ENCODE data around the gene SLC6A19.

Gene SLC6A19

DNA sequence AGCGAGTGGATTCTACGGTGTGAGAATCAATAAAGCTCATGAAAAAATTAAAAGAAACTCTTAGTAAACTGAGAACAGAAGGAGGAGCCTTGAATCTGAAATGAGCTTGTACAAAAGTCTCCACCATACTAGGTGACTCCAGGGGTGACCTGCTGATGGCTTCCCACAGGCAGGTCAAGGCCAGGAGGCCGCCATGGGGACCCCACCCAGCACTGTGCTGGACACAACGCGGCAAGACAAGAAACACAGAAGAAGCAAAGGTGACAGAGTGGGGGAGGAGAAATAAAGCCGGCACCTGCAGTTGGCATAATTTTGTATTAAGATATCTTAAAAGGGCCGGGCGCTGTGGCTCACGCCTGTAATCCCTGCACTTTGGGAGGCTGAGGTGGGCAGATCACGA, 12.1 kb upstream of the SLC6A19 start:
- peaks cover 37% of the 10 kb centered on the region for H3K27me3 Mint-ChIP-seq
- no peak overlapping the region for H3K27ac Mint-ChIP-seq
- H3K4me3 Mint-ChIP-seq = no peak overlapping the region
- H3K36me3 Mint-ChIP-seq = no peaks in the 10 kb centered on the region
- CTCF ChIA-PET = no interaction called here
- H3K9me3 Mint-ChIP-seq = no peaks in the 10 kb centered on the region
- DNase-seq = no peak
- H3K4me1 Mint-ChIP-seq = no peaks in the 10 kb centered on the region

DNA sequence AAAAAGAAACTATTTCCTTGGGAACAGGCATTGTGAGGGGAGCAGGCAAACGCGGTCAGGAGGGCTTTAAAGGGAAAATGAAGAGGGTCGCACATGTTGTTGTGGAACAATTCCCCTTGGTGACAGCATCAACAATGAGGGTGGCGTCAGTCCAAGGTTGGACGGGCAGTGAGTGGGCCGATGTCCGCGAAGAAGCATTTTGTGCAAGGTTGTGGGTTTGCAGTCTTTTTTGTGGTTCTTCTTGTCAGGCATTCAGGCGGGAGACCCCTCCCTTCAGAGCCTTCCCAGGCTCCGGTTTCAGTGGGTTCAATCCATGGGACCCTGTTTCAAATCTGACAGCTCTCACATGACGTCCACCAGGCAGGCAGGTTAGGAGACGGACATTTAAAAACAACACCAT, 11.1 kb upstream of the SLC6A19 start:
- H3K36me3 Mint-ChIP-seq = no peaks in the 10 kb centered on the region
- peaks cover 37% of the 10 kb centered on the region for H3K27me3 Mint-ChIP-seq
- no peak for DNase-seq
- H3K4me3 Mint-ChIP-seq = no peak overlapping the region
- no peaks in the 10 kb centered on the region for H3K9me3 Mint-ChIP-seq
- no peak overlapping the region for H3K27ac Mint-ChIP-seq
- H3K4me1 Mint-ChIP-seq = no peaks in the 10 kb centered on the region
- CTCF ChIA-PET = interaction anchor here (0.5 kb wide), 1 partner anchor 86 kb away, joined by 3 read pairs; no protein-coding TSS in a partner anchor

DNA sequence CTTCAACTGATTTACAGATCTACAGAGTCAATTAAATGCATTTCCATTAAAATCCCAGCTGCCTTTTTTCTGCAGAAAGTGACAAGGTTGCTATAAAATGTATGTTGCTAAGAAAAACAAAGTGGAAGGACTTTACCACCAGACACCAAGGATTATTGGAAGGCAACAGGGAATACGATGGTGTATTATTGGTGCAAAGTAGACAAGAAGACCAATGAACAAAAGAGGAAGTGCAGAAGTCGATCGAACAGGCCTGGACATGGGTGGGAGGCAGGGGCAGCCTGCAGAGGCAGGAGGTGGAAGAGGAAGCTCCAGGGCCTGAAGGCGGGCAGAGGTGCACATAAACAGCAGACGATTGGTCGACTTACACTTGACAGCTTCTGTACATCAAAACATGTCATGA, 10.6 kb upstream of the SLC6A19 start:
- H3K27ac Mint-ChIP-seq = no peak overlapping the region
- H3K4me3 Mint-ChIP-seq = no peak overlapping the region
- no peaks in the 10 kb centered on the region for H3K9me3 Mint-ChIP-seq
- CTCF ChIA-PET = interaction anchor here (0.5 kb wide), 1 partner anchor 86 kb away, joined by 3 read pairs; no protein-coding TSS in a partner anchor
- H3K27me3 Mint-ChIP-seq = peaks cover 37% of the 10 kb centered on the region
- DNase-seq = no peak
- H3K36me3 Mint-ChIP-seq = no peaks in the 10 kb centered on the region
- H3K4me1 Mint-ChIP-seq = no peaks in the 10 kb centered on the region

DNA sequence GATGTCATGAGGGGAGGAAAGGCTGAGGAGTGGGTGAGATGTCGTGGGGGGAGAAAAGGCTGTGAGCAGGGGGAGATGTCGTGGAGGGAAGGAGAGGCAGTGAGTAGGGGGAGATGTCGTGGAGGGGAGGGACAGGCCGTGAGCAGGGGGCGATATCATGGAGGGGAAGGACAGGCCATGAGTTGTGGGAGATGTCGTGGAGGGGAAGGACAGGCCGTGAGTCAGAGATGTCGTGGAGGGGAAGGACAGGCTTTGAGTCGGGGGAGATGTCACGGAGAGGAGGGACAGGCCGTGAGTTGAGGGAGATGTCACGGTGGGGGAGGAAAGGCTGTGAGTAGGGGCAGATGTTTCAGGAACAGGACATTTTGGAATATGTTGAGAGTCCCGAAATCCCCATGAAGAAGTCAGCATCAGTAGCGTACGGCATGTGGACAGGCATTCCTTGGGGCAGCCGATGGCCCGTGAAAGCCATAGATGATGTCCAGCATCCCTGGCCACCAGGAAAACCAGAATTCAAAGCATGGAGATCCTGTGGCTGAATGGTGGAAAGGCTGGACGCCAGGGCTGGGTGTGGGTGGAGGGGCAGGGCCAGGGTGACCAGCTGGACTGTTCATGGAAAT, 8.3 kb upstream of the SLC6A19 start:
- no peak for DNase-seq
- H3K4me3 Mint-ChIP-seq = no peak overlapping the region

DNA sequence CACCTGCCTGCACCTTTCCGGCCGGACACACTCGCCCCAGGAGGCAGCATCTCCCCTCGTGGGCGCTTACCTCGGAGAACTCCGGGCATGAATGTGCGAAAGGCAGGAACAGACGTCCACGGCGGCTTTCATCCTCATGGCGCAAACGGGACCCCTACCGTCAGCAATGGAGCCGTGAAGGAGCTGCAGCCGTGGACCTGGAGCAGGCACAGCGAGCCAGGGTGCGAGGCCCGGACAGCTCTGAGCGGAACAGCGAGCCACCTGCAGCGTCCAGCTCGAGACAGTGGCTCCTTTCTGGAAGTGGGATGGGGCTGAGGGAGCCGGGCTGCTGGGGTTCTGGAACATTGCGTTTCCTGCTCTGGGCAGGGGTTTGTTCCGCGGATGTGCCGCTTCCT, 7.8 kb upstream of the SLC6A19 start:
- H3K36me3 Mint-ChIP-seq = no peaks in the 10 kb centered on the region
- CTCF ChIA-PET = no interaction called here
- no peaks in the 10 kb centered on the region for H3K9me3 Mint-ChIP-seq
- no peak for DNase-seq
- no peak overlapping the region for H3K4me3 Mint-ChIP-seq
- H3K4me1 Mint-ChIP-seq = no peaks in the 10 kb centered on the region
- H3K27me3 Mint-ChIP-seq = peaks cover 39% of the 10 kb centered on the region
- H3K27ac Mint-ChIP-seq = no peak overlapping the region

More for the DNA sequence above, 8.3 kb upstream of the SLC6A19 start:
- Mint-ChIP-seq H3K27me3 (peaks cover 39% of the 10 kb centered on the region), H3K4me1 (no peaks in the 10 kb centered on the region), H3K9me3 (no peaks in the 10 kb centered on the region), H3K27ac (no peak overlapping the region), H3K36me3 (no peaks in the 10 kb centered on the region)
- CTCF ChIA-PET = no interaction called here

DNA sequence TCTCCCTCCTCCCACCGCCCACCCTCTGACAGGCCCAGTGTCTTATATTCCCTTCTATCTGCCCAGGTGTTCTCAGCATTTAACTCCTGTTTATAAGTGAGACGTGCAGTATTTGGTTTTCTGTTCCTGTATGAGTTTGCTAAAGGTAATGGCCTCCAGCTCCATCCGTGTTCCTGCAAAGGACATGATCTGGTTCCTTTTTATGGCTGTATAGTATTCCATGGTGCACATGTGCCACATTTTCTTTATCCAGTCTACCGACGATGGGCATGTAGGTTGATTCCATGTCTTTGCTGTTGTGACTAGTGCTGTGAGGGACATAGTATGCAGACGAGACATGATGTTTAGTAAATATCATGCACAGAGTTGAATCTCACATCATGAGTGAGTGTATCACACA, 7.0 kb upstream of the SLC6A19 start:
- Mint-ChIP-seq H3K27me3 (peaks cover 39% of the 10 kb centered on the region), H3K27ac (no peak overlapping the region), H3K36me3 (no peaks in the 10 kb centered on the region), H3K4me3 (no peak overlapping the region), H3K4me1 (no peaks in the 10 kb centered on the region), H3K9me3 (no peaks in the 10 kb centered on the region)
- DNase-seq = no peak
- CTCF ChIA-PET = no interaction called here

DNA sequence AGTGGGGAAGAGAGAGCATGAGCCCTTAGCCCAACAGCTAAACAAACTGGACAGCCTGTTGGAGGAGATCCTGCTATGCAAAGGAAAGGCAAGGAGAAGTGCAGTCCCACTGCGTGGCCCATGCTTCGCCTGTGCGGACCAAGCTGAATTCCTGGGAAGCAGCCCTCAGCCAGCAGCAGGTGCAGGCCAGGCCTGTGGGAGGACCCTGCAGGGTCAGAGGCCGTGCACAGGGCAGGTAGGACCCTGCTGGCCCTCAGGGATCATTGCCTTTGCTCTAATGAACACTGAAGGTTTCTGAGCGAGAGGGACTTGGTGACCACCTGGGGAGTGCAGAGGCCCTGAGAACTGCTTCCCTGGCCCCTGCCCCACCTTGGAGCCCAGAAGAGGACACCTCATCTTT, 6.0 kb upstream of the SLC6A19 start:
- CTCF ChIA-PET = no interaction called here
- Mint-ChIP-seq H3K36me3 (no peaks in the 10 kb centered on the region), H3K4me1 (no peaks in the 10 kb centered on the region), H3K27ac (no peak overlapping the region), H3K4me3 (no peak overlapping the region), H3K9me3 (no peaks in the 10 kb centered on the region), H3K27me3 (peaks cover 34% of the 10 kb centered on the region)
- no peak for DNase-seq

DNA sequence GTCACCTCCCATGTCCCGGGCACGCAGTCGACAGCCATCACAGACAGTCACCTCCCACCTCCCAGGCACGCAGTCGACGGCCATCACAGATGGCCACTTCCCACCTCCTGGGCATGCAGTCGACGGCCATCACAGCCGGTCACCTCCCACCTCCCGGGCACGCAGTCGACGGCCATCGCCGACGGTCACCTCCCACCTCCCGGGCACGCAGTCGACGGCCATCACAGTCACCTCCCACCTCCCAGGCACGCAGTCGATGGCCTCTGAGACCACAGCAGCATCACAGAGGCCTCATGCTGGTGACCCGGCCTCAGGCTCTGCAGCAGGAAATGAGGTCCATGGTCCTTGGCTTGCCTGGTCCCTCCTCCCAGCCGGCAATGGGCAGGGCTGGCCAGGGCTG, 5.5 kb upstream of the SLC6A19 start:
- Mint-ChIP-seq H3K4me1 (no peaks in the 10 kb centered on the region), H3K27ac (no peak overlapping the region), H3K9me3 (no peaks in the 10 kb centered on the region), H3K36me3 (no peaks in the 10 kb centered on the region), H3K27me3 (peaks cover 33% of the 10 kb centered on the region), H3K4me3 (no peak overlapping the region)
- CTCF ChIA-PET = no interaction called here
- no peak for DNase-seq

DNA sequence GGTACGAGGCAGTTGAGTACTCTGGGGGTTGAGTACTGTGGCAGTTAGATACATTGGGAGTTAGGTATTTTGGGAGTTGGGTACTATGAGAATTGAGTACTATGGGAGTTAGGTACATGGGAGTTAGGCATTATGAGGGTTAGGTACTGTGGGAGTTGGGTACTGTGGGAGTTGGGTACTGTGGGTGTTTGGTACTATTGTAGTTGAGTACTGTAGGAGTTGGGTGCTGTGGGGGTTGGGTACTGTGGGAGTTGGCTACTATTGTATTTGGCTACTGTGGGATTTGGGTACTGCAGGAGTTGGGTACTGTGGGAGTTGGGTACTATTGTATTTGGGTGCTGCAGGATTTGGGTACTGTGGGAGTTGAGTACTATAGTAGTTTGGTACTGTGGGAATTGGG, 4.8 kb upstream of the SLC6A19 start:
- Mint-ChIP-seq H3K4me1 (no peaks in the 10 kb centered on the region), H3K9me3 (no peaks in the 10 kb centered on the region), H3K27me3 (peaks cover 31% of the 10 kb centered on the region), H3K27ac (no peak overlapping the region), H3K36me3 (no peaks in the 10 kb centered on the region), H3K4me3 (no peak overlapping the region)
- DNase-seq = no peak
- CTCF ChIA-PET = no interaction called here

DNA sequence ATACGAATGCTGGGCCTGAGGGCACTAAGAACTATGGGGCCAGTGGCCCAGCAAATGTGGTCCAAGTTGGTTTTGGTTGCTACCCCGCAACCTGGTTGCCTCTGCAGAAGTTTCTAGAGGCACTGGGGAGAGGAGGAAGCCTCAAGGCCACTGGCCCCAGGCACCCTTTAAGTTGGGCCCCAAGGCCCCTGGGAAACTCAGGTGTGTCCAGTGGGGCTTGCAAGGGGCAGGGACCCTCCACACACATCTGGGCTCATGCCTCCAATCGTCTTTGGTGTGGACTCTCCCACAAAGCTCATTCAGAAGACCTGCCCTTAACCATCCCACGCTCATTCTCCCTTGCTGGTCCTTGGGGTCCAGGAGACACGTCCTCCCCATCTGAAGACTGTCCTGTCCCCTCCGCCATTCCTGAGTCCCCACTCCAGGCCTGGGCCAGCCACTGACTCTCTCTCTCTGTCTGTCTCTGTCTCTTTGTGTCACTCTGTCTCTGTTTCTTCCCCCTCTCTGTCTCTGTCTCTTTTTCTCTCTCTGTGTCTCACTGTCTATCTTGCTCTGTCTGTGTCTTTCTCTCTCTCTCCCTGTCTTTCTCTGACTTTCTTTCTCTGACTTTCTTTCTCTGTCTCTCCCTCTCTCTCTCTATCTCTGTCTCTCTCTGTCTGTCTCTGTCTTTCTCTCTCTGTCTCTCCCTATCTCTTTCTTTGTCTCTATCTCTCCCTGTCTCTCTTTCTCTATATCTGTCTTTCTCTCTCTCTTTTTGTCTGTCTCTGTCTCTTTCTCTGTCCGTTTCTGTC, 3.3 kb upstream of the SLC6A19 start:
- Mint-ChIP-seq H3K4me3 (no peak overlapping the region), H3K9me3 (no peaks in the 10 kb centered on the region), H3K36me3 (no peaks in the 10 kb centered on the region), H3K27ac (no peak overlapping the region), H3K27me3 (peaks cover 24% of the 10 kb centered on the region), H3K4me1 (no peaks in the 10 kb centered on the region)
- no peak for DNase-seq
- CTCF ChIA-PET = no interaction called here

DNA sequence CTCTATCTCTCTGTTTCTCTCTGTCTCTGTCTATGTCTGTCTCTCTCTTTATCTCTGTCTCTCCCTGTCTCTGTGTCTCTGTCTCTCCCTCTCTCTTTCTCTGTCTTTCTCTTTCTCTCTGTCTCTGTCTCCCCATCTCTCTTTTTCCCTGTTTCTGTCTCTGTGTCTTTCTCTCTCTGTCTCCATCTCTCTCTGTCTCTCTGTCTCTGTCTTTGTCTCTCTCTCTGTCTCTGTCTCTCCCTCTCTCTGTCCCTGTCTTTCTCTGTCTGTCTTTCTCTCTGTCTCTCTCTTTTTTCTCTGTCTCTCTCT, 2.1 kb upstream of the SLC6A19 start:
- Mint-ChIP-seq H3K36me3 (no peaks in the 10 kb centered on the region), H3K27me3 (peaks cover 19% of the 10 kb centered on the region), H3K27ac (no peak overlapping the region), H3K4me1 (no peaks in the 10 kb centered on the region), H3K4me3 (no peak overlapping the region), H3K9me3 (no peaks in the 10 kb centered on the region)
- no peak for DNase-seq
- CTCF ChIA-PET = no interaction called here

DNA sequence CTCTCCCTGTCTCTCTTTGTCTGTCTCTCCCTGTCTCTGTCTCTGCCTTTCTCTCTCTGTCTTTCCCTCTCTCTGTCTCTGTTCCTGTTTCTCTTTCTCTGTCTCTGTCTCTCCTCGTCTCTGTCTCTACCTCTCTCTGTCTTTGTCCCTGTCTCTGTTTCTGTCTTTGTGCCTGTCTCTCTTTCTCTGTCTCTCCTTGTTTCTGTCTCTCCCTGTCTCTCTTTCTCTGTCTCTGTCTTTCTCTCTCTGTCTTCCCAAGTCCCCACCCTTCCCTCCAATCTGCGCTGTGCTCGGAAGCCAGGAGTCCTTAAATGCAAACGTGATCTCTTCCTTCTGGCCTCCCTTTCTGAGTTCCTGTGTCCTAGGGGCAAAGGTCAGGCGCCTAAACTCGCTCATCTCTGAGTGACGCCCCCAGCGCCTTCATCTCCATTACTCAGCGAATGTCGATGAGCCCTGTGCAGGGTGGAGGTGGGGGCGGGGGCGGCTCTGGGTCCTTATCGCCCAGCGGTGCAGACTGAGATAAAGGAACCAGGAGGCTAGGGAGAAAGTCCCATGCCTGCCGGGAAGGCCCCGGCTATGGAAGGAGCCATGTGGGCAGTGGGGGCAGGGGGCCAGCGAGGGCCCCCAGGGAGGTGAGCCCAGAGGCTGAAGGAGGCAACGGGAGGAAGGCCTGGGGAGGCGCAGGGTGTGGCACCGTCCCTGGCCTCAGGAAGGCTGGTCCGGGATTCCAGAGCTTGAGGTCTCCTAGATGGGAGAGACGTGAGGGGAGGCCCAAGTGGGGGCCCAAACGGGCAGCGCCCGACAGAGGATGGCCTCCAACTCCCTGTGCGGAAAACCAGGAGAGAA, 1.5 kb upstream of the SLC6A19 start:
- no peak overlapping the region for H3K27ac Mint-ChIP-seq
- H3K27me3 Mint-ChIP-seq = peaks cover 24% of the 10 kb centered on the region
- H3K4me1 Mint-ChIP-seq = no peaks in the 10 kb centered on the region
- H3K9me3 Mint-ChIP-seq = no peaks in the 10 kb centered on the region
- DNase-seq = peak; percentile 29
- H3K4me3 Mint-ChIP-seq = no peak overlapping the region
- no peaks in the 10 kb centered on the region for H3K36me3 Mint-ChIP-seq
- CTCF ChIA-PET = no interaction called here

DNA sequence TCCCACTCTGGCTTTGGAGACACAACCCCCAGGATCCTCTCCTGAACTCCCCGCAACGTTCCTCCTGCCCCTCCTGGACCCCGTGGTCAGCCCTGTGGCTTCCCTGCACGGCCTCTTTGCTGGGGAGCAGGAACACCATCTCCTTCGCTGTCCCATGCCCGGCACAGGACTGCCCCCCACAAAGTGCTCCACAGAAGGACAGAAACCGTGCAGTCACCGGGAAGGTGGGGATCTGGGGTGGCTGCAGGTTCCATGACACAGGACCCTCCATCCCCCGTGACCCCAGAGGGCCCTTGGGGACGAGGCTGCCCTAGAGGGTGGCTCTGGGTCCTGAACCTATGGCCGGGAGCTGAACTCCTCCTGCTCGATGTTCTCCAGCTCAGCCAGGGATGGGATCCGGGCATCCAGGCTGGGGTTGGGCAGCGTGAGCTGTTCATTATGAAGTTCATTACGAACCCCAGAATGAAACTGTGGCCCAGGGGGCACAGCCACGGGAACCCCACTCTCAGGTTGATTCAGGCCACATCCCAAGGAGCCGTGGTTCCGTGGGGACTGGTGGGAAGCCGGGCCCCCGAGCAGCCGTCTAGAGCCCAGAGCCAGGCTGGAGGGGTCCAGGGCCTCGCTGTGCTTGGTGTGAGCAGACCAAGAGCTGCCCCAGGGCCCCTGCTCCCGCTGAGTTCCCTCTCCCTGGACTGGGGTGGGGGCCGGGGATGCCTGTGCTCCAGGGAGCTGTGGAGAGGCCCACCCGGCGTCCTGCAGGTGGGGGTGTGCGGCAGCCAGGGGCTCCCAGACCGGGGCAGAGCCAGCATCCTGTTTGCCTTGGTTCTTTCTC, 684 bp upstream of the SLC6A19 start:
- DNase-seq = no peak
- CTCF ChIA-PET = no interaction called here
- no peaks in the 10 kb centered on the region for H3K36me3 Mint-ChIP-seq

DNA sequence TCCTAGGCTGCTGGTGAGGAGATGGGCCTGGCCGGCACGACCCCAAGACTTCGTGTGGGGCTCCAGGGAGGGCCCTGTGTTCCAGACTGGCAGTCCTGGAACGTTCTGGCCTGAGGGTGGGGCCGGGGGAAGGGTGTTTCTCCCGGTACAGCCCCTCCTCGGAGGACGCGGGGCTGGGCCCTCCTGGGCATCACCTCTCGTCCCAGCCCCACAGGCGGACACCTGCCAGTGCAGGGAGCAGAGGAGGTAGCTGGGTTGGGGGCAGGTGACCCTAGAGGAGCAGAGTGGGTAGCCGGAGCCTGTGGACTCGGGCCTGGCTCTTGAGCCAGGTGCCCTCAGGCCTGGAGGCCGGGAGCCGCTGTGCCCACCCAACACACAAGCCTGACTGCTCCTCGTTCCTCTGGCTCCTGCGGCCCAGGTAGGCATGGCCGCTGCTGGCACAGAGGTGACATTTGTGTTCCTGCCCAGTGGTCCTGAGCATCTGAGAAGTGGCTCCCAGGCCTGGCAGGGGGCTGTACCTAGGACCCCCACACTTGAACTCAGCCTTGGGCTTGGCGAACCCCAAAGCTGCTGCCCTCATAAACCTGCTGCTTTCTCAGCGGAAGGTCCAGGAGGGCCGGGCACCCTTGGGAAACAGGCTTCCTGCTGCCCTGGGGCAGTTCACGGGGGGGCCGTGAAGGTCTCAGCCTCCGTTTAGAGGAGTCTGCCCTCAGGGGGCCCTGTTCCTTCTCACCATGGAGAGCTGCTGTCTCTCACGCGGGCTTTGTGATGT, 817 bp downstream of the SLC6A19 start:
- CTCF ChIA-PET = no interaction called here
- H3K9me3 Mint-ChIP-seq = no peaks in the 10 kb centered on the region
- no peaks in the 10 kb centered on the region for H3K4me1 Mint-ChIP-seq
- H3K27ac Mint-ChIP-seq = no peak overlapping the region
- H3K36me3 Mint-ChIP-seq = no peaks in the 10 kb centered on the region
- no peak for DNase-seq
- H3K27me3 Mint-ChIP-seq = peaks cover 35% of the 10 kb centered on the region
- H3K4me3 Mint-ChIP-seq = no peak overlapping the region

More for the DNA sequence above, 684 bp upstream of the SLC6A19 start:
- H3K4me3 Mint-ChIP-seq = no peak overlapping the region
- no peaks in the 10 kb centered on the region for H3K4me1 Mint-ChIP-seq
- no peaks in the 10 kb centered on the region for H3K9me3 Mint-ChIP-seq
- no peak overlapping the region for H3K27ac Mint-ChIP-seq
- H3K27me3 Mint-ChIP-seq = peaks cover 33% of the 10 kb centered on the region
